Lower lobe of right lung (tissue), 2 donors: Measurements from ENCODE around the gene ANAPC15. TPM values are rescaled to one million over a fixed set of nuclear protein-coding genes. Genes with fewer than 3 reads are reported as not detected.
A peak's percentile ranks its signal among the peaks of the same experiment; 100 is the strongest.

Source experiments
- ATAC-seq, 2 donors: fragments of 200-7000 bp; cut with Tn5 transposase; one replicate each; pipeline ENCODE4 v1.9.1; 2020 to 2022; ENCODE audit warnings: mild to moderate bottlenecking in 2 of 2, moderate library complexity in 2 of 2
- DNase-seq: peaks from one replicate; pipeline ENCODE4 v3.0.0-alpha.2; 2020
- H3K27ac ChIP-seq: fragments of 200-600 bp; one replicate; pipeline ENCODE4 v1.8.0; 2022
- H3K27me3 ChIP-seq: fragments of 200-600 bp; one replicate; pipeline ENCODE4 v1.8.0; 2022; ENCODE audit warnings: low read depth
- H3K36me3 ChIP-seq: fragments of 200-600 bp; one replicate; pipeline ENCODE4 v1.8.0; 2022; ENCODE audit warnings: mild to moderate bottlenecking
- H3K4me1 ChIP-seq: fragments of 200-600 bp; one replicate; pipeline ENCODE4 v1.8.0; 2022
- H3K4me3 ChIP-seq: fragments of 200-600 bp; one replicate; pipeline ENCODE4 v1.8.0; 2022; ENCODE audit warnings: mild to moderate bottlenecking
- H3K9me3 ChIP-seq: fragments of 200-600 bp; one replicate; pipeline ENCODE4 v1.8.0; 2022
- intact Hi-C: fragments of 100-400 bp; cut with DNase I; formaldehyde crosslinking; loops from one replicate; pipeline ENCODE4 v1.11.0; 2022
- total RNA-seq: library from RNA; stranded (reverse); fragmentation: NEBNext Ultra II Directional; extraction: Animal tissue kit (Norgen Biotek cat#: 25700); gene quantifications from one replicate; pipeline ENCODE4 v1.2.1, GENCODE V29; 2021
- TF ChIP-seq, protein P1 (sequence below): fragments of 200-600 bp; IDR thresholded peaks from one replicate; pipeline ENCODE4 v1.8.0; 2022; ENCODE audit warnings: antibody characterized with exemption, mild to moderate bottlenecking
- donor health status: DM: no; HTN: yes; CAD: no; lungs with severe emphysema.

The ANAPC15 gene
- total RNA-seq, 1 donor from 2014 or later = 22.7 TPM

DNA sequence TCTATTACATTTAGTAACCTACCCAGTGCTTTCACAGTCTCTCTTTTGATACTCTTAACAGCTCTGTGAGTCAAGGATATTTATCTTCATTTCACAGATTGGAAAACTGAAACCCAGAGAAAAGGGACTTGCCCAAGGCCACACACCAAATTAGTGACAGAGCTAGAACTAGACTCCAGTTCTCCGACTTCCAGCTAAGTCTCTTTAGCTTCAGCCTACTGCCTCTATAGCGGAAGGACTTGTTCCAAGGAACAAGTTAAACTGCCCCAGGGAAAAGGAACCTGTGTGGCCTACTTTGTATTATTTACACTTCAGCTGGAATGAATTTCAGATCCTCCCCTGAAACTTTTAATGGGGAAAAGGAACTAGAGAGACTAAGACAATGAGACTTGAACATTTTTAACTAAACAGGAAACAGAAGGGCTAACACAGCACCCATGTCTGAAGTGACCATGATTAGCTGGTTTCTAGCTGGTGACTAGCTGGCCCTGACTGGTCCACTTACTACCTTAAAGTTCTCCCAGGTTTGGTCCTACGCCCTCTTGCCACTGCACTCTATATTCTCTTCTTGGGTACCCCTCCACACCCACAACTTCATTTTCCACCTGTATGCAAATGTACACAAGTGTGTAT, 30.6 kb downstream of the ANAPC15 start:
- TF ChIP-seq, protein P1, sequence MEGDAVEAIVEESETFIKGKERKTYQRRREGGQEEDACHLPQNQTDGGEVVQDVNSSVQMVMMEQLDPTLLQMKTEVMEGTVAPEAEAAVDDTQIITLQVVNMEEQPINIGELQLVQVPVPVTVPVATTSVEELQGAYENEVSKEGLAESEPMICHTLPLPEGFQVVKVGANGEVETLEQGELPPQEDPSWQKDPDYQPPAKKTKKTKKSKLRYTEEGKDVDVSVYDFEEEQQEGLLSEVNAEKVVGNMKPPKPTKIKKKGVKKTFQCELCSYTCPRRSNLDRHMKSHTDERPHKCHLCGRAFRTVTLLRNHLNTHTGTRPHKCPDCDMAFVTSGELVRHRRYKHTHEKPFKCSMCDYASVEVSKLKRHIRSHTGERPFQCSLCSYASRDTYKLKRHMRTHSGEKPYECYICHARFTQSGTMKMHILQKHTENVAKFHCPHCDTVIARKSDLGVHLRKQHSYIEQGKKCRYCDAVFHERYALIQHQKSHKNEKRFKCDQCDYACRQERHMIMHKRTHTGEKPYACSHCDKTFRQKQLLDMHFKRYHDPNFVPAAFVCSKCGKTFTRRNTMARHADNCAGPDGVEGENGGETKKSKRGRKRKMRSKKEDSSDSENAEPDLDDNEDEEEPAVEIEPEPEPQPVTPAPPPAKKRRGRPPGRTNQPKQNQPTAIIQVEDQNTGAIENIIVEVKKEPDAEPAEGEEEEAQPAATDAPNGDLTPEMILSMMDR = no peak
- intact Hi-C loops = no loop called here
- Histone ChIP-seq H3K36me3 (peaks cover 10% of the 10 kb centered on the region), H3K4me3 (no peak overlapping the region), H3K9me3 (no peaks in the 10 kb centered on the region), H3K4me1 (peaks cover 26% of the 10 kb centered on the region), H3K27ac (peak overlapping the region; percentile 85), H3K27me3 (no peaks in the 10 kb centered on the region)
- ATAC-seq = no peak
- DNase-seq = no peak

DNA sequence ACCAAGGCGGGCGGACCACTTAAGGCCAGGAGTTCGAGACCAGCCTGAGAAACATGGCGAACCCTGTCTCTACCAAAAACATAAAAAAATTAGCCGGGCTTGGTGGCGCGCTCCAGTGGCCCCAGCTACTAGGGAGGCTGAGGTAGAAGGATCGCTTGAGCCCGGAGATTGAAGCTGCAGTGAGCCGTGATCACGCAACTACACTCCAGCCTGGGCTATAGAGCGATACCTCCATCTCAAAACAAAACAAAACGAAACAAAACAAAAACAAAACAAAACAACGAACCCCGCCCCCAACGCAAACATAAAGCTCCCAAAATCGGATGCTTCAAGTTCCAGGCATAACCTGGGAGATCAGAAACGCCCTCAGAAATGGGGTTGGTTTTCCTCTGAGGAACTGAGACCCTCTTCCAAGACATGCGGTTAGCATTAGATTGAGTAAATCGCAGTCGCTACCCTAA, 31.3 kb downstream of the ANAPC15 start:
- TF ChIP-seq, protein P1 = no peak
- Histone ChIP-seq H3K9me3 (no peaks in the 10 kb centered on the region), H3K4me1 (peaks cover 26% of the 10 kb centered on the region), H3K36me3 (peaks cover 9% of the 10 kb centered on the region), H3K4me3 (peak overlapping the region; percentile 70), H3K27me3 (no peaks in the 10 kb centered on the region), H3K27ac (peak overlapping the region; percentile 85)
- DNase-seq (no peak), ATAC-seq (no peak)
- intact Hi-C loops = no loop called here

DNA sequence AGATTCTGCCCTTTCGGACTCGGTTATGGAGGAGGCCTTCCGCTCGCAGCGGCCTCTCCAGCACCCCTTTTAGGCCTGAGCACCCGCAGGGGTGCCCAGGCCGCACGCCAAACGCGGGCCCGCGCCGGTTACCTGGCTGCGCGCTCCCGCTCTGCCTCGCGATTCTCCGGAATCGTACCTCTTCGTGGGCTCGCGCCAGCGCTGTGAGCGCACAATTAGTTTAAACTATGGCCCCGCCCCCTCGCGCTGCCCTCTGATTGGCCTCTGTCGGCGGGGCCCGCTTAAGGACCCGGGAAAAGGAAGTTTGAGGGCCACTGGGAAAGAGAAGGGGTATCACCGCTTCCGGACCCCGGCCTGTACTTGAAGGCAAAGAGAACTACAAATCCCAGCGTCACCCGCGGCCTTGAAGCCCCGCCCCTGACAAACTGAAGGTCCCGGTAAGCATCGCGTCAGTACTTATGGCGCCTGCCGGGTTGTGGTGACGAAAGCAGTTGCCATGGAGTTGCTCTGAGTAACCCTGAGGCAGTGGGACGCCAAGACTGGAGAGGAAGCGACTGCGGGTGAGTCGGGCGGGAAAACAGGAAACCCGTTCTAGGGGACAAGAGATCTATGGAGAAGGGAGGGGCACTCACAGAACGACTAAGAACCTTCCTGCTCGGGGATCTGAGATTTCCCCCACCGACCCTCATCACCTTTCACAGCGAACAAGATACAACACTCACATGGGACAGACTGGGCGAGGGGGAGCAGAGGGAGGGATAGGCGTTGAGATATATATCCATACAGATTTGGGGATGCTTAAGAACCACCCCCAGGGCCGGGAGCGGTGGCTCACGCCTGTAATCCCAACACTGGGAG, 31.9 kb downstream of the ANAPC15 start, which contains the start of the genes LRRC51 and NUMA1:
LRRC51 (plus strand) TSS at position 525 of the 858 bp plus-strand sequence. CDS start 8,234 bp downstream, outside the sequence.
NUMA1 (minus strand) TSS at position 217 of the 858 bp plus-strand sequence. CDS start 44,599 bp downstream, outside the sequence.
- H3K4me1 ChIP-seq = peaks cover 26% of the 10 kb centered on the region
- ATAC-seq (peak; percentile 97 to 98), DNase-seq (peak; percentile 100)
- peak within 1 kb of the TSS; percentile 70 for H3K4me3 ChIP-seq
- H3K27me3 ChIP-seq = no peaks in the 10 kb centered on the region
- no peaks in the 10 kb centered on the region for H3K9me3 ChIP-seq
- H3K36me3 ChIP-seq = peaks cover 6% of the 10 kb centered on the region
- intact Hi-C loops = no loop called here
- TF ChIP-seq, protein P1 = no peak
- H3K27ac ChIP-seq = peak within 1 kb of the TSS; percentile 85

DNA sequence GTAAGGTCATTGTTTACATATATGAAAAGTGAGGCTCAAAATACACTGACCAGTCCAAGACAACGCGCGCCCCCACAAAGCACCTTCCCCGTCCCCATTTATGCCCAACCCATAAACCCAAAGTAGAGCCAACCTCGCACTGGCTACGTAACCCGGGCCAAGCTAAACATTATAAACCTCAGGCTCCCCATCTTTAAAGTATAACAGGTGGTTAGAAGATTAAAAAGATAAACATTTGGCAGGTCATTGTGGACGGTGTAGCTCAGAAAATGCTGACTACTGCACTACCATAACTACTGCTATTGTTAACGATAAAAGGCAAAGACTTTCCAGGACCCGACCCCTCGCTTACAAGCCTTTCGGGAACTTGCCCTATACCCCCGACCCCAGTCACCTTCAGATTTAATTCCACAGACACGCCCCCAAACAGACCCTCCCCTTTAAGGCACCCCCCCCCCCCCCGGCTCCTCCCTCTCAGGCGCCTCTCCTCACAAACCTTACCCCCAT, 32.6 kb downstream of the ANAPC15 start:
- Histone ChIP-seq H3K36me3 (peaks cover 6% of the 10 kb centered on the region), H3K27ac (peak overlapping the region; percentile 85), H3K4me3 (peak overlapping the region; percentile 70), H3K4me1 (peaks cover 30% of the 10 kb centered on the region), H3K27me3 (no peaks in the 10 kb centered on the region), H3K9me3 (no peaks in the 10 kb centered on the region)
- intact Hi-C loops = loop anchor here (5.0 kb wide), 1 partner anchor 38 kb away; no protein-coding TSS in a partner anchor
- TF ChIP-seq, protein P1 = no peak
- peak in 1 of 2 donors; percentile 62 for ATAC-seq
- DNase-seq = no peak

DNA sequence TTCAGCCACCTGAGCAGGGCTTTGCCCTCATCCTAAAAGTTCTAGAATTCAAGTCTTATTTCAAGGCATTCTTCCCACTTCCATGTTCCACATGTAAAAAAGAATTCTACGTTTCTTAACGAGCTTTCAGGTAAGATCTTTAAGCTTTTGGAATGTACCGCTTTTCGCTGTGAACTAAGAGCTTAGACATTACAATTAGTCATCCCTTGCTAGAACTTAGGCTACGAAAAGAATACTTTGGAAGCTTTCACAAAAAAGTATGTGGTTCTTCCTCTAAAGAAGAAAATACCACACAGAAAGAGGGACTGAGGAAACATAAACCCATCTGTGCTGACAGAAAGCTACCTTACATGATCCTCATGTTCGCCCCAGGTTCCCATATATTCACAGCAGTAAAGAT, 34.0 kb downstream of the ANAPC15 start:
- peaks cover 6% of the 10 kb centered on the region for H3K36me3 ChIP-seq
- H3K9me3 ChIP-seq = no peaks in the 10 kb centered on the region
- intact Hi-C loops = loop anchor here (5.0 kb wide), 1 partner anchor 36 kb away; no protein-coding TSS in a partner anchor
- no peak for ATAC-seq
- H3K4me1 ChIP-seq = peaks cover 30% of the 10 kb centered on the region
- no peak overlapping the region for H3K27ac ChIP-seq
- TF ChIP-seq, protein P1 = no peak
- H3K27me3 ChIP-seq = no peaks in the 10 kb centered on the region
- no peak overlapping the region for H3K4me3 ChIP-seq
- no peak for DNase-seq
